GM21515 (cell line): ENCODE data around the gene CSTF3.
"Not testable (repeated sequence)": the region's sequence is repeated elsewhere in the genome, so short reads cannot be mapped to it uniquely, and the experiment has no call there.

Experiments used
- ATAC-seq: cut with Tn5 transposase; IDR thresholded peaks from one replicate; pipeline ENCODE4 v1.9.1; 2021; ENCODE audit not compliant: unreplicated experiment

Gene CSTF3

DNA sequence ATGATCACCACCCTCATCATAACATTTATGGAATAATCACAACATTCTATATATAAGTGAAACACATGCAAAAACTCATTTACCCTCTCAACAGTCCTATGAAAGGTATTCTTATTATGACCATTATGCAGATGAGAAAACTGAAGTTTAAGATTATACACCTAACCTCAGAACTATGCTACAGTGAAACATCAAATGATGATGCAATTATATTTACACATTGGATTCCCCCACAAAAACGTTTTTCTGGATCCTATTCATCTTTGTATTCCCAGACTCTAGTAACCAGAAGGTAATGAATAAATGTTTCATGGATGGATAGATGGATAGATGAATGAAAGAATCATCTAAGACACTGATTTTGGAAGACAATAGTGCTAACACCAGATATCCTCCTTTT lies 67.1 kb downstream of the CSTF3 start:
- no peak for ATAC-seq

DNA sequence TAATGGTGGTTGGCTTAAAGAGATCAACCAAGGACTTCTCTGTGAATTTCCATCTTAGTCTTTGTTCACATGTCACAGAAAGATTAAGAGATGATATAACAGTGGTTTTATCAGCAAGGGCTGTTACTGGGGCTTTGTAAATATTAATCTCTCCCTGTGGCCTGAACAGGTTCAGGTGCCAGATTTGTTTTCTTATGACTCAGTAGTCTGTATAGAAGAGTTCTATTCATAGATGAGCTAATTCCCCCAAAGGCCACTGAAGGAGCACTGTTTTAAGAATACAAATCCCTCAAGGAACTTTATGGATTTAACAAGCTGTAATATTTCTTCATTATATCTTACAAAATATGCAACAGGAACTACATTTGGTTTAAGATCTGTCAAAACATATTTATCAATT lies 71.5 kb downstream of the CSTF3 start:
- no peak for ATAC-seq

DNA sequence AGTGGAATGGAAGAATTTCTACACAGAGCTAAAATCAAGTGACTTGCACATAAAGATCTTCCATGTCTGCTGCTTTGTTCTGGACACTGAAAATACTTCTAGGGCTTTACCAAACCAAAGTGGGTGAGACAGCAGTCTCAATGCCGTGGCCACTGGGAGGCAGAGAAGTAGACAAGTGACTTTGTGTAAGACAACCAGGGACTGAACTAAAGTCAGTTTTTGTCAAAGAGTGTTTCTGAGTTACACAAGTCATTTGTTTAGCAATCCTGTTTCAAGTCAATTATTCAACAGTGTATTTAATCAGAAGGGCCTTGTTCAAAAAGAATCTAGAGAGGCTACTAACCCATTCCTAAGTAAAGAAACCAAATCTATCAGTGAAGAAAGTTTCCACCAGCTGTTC lies 75.3 kb downstream of the CSTF3 start:
- ATAC-seq: no peak

DNA sequence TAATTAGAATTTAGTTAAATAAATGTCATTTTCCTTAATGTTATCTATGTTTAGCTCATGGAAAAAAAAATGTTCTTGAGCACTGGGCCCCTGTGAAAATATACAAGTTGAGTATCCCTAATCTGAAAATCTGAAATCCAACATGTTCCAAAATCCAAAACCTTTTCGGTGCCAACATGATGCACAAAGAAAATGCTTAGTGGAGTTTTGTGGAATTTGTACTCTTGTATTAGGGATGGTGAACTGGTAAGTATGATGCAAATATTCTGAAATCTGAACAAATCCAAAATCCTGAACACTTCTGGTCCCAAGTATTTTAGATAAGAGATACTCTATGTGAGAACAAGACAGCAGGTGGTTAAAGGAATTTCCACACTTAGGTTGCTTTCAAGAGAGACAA lies 77.4 kb downstream of the CSTF3 start:
- no peak for ATAC-seq

DNA sequence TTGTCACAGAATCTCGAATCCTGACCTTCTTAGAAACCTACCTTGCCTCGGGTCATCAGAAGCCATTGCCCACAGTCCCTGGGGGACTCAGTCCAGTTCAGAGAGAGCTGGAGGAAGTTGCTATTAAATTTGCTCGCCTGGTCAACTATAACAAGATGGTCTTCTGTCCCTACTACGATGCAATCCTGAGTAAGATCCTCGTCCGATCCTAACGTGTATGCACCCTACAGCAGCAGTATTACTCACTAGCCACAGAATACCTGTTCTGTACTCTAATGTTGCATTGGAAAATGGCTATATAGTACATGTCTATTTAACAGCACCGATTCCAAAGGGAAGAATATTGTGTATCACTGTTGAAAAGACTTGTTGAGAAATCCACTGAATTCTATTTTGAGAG lies 88.8 kb downstream of the CSTF3 start:
- no peak for ATAC-seq

DNA sequence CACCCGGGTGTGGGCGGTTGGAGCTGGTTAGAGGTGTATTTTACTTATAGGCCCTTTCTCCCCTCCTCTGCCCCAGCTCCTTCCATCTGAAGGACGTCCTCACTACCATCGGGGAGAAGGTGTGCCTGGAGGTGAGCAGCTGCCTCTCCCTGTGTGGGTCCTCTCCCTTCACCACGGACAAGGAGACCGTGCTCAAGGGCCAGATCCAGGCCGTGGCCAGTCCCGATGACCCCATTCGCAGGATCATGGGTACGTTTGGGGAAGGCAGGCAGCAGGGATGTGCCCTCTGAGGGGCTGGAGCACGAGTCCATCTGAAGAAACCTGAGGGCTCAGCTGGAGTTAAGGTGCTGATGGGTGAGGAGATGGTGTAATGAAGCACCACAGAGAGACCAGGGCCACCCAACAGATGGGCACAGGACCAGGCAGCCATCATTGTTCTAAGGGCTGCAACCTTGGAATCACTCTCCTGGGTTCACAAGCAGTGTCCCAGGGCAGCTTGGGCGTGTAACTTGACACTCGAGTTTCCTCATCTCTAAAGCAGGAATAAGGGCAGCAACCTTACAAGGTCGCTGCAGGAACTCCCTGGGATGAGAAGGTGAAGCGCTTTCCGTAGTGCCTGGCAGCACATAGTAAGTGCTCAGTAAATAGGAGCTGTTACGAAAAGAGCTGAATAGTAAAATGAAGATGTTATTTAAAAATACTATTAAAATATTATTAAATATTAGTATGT lies 92.5 kb downstream of the CSTF3 start:
- ATAC-seq: no peak

DNA sequence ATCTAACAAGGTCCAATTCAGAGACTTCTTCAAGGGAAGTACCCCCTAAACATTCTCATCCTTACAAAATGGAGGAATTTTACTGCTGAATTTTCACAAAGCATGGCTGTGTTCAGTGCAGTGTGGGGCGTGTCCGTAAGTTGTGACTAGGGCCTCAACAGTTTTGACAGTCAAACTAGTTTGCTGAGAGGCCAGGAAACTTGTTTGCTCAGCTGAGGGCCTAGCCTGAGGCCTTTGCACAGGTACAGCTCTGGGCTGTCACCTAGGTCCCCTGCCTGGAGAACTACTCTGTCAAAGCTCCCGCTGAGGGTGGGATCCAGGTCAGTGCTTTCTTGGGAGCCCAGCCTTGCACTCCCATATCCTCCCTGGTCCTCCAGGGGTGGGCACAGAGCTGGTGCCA lies 94.0 kb downstream of the CSTF3 start:
- ATAC-seq: no peak

DNA sequence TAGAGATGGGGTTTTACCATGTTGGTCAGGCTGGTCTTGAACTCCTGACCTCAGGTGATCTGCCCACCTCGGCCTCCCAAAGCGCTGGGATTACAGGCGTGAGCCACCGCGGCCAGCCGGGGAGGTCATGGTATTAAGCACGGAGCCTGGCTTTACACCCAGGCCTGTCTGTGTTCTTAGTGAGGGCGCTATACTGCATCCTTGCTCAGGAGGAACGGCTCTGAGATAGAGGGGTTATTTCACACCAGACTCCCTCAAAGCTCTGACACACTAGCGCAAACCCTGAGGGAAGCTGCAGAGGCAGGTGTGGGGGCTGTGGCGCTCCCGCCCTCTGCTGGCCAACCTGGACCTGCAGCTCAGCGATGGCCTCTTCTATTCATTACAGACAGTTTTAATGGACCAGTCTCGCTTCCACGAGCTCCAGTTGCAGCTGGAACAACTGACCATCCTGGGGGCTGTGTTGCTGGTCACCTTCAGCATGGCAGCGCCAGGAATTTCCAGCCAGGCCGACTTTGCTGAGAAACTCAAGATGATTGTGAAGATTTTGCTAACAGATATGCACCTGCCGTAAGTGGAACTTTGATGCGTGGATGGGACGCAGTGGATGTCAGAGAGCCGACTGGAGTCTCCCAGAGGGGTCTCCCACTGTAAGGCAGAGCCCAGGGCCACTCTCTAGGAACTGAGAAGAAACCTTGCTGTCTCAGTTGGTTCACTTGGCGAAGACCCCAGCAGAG lies 95.7 kb downstream of the CSTF3 start:
- ATAC-seq: peak; percentile 51

DNA sequence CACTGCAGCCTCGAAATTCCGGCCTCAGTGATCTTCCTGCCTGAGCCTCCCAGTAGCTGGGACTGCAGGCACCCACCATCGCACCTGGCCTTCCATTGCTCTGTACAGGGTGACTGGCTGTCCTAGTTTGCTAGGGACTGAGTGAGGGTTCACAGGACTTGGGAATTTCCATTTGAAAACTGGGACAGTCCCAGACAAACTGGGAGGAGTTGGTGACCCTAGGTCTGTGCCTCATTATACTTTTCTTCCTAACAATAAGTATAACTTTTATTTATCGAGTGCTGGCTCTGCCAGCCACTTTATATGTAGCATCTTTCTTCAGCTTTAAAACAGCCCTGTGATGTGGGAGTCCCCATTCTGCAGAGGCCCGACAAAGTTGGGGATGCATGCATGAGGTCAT lies 96.4 kb downstream of the CSTF3 start:
- no peak for ATAC-seq

DNA sequence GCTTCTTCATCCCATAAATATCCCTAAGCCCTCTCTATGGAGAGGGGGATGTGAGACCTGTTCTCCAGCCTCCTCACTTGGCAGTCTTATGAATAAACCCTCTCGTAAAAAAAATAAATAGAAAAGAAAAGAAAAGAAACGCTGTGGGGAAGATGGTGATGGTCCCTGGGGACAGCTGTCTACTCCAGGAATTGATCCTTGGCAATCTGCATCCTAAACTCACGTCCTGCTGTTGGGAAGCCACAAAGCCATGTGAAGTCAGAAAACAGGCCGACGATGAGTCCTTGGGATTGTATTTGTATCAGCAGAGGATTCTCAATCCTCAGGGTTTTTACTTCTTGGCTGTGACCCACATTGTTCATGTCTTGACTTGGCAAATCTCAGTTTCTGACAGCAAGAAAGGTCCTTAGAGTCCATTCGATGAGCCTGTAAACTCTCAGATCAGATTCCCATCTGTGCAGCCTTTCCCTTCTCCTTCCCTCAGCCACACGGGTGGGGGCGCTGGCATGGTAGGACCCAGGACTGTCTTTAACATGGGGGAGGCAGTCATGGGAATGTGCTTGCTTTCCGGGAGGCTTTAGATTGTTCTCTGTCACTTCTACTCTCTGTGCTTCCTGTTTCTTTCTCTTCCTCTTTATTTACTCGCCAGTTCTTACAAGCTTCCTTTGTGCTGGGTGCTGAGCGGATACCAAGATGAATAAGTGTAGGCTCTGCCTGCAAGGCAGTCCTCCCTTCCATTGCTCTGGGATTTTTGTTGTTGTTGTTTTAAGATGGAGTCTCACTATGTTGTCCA lies 97.1 kb downstream of the CSTF3 start:
- ATAC-seq: no peak

DNA sequence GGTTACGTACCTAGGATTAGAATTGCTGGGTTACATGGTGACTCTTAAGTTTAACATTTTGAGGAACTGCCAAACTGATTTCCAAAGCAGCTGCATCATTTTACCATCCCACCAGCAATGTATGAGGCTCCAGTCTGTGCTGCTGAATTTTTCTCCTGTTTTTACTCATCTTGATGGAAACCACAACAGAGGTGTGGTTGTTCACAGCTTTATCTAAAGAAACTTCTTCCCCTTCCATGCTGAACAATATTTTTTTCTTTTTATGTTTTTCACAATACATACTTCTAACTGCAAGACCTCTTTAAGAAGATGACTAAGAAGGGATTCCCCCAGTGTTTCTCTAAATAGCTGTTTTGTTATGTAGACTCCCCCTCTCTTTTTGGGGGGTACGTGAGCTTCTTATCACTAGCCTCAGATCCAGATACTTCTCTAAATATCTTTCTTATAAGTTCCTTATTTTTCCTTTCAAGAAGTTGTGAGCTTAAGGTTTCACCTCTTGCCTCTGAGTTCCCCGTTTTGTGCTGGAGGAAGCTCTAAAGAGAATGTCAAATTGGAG lies 97.9 kb downstream of the CSTF3 start:
- ATAC-seq: peak; percentile 40

DNA sequence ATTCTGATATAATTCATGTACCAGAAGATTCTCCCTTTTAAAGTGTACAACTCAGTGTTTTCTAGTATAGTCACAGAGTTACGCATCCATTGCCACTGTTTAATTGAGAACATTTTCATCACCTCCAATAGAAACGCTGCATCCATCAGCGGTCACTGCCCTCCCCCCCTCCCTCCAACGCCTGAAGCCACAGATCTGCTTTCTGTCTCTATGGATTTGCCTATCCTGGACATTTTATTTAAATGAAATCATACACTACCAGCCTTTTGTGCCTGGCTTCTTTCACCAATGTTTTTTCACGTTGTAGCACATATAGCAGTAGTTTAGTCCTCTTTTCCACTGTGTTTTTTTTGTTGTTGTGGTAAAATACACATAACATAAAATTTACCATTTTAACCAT lies 99.1 kb downstream of the CSTF3 start:
- no peak for ATAC-seq

DNA sequence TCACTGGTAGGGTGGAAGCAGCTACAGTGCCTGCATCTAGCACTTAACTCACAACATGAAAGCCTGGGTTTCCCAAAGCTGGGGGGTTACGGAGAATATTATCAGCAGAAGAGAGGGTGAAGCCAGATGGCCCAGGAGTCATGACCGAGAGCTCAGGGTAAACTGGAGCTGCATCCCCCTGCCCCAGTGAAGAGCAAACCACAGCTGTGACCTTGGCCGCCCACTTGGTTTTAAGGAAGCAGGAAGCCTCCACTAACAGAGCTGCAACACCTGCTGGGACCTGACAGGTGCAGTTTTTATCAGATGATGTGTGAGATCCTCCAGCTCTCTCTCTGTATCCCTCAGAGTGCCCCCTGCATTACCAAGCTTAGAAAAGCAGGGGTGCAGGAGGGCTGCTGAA lies 101.0 kb downstream of the CSTF3 start:
- no peak for ATAC-seq

DNA sequence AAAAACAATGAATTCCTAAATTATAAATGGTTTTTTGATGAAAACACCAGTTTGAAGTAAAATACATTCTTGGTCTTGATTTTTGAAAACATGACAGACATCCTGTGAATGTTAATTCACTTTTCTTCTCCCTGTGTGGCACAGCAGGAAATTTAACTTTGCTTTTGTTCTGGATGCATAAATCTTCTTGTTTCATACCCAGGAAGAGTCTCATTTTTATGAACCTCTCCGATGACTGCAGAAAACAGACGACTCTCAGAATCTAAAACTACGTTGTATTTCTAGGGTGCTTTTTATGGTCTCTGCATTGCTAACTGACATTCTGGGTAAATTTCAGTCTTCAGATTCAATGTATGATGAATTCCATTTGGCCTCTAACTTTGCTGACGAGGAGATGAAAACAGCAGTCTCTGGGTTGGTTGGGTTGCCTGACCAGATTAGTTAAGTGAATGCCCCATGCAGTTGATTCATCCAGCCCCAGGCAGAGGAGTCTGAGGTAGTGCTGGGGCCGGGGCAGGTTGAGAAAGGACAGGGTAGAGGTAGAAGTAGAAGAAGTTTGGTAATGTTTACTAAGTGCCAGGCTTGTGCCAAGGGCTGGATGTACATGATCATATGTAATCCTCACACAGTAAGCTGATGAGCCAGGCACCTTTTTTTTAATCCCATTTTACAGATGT lies 101.8 kb downstream of the CSTF3 start:
- no peak for ATAC-seq

DNA sequence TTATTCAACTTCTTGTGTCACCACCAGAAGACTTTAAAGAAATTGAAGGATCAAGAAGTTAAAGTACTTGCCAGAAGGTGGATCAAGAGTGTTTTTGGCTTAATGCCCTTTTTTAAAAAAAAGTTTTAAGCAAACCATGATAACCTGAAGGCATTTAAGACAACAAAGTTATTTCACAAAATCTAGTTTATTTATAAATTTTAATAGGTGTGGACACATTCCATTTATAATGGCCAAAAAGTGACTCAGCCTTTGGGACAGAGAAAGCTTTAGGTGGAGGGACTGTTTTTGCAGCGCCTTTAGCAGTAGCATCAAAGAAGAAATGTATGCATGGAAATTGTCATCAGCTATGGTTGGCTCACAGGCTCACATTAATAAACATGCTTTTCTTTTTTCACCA lies 104.0 kb downstream of the CSTF3 start:
- no peak for ATAC-seq

DNA sequence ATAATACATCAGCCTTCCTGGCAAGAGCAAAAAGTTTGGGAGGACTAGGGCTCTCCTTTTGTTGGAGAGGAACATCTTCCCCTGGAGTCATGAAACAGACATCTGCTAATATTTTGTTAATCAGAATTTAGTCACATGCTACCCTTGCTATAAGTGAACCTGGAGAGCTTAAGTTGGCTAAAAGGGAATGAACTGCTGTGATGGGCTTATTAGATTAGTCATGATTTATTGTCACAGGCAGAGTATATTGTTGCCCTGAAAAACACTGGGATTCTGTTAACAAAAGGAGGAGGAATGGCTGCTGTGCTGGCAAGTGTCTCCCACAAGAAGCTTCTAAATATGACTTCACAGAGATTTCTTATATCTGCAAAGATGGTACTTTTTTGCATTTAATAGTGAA lies 105.9 kb downstream of the CSTF3 start:
- no peak for ATAC-seq

DNA sequence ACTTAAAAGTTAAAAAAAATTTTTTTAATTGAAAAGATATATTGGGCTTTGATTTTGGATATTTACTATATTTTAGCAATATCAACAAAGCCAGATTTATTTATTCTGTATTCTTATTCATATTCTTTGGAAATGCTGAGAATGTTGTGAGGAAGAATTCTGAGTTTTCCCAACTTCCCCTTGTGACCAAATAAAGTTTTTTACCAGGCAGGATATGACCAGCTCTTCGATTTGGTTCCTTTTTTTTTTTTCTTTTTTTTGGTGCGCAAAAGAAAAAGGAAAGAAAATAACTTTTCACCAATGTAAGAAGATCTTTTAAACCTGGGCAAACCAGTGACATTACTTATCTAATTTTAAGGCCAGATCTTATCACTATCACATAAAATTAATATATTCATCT lies 109.0 kb downstream of the CSTF3 start:
- ATAC-seq: no peak

DNA sequence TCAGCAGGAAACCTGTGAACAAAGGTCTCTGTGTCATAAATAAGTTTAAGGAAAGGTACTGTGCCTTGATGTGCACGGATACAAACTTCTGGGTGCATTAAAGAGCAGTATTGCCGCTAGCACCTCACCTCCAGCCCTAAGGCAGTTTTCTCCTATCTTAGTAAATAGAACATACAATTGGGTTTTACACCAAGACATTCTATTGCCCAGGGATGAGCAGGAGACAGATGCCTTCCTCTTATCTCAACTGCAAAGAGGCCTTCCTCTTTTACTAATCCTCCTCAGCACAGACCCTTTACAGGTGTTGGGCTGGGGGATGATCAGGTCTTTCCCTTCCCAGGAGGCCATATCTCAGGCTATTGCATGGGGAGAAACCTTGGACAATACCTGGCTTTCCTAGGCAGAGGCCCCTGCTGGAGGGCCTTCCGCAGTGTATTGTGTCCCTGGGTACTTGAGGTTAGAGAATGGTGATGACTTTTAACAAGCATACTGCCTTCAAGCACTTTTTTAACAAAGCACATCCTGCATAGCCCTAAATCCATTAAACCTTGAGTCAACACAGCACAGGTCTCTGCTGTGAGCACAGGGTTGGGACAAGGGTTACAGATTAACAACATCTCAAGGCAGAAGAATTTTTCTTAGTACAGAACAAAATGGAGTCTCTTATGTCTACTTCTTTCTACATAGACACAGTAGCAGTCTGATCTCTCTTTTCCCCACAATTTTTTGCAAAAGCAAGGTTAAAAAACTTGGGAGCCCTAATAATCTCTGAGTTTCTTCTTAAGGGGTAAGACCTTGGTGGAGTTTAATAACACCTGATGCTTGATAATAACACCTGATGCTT lies 111.5 kb downstream of the CSTF3 start:
- ATAC-seq: not testable (repeated sequence)

DNA sequence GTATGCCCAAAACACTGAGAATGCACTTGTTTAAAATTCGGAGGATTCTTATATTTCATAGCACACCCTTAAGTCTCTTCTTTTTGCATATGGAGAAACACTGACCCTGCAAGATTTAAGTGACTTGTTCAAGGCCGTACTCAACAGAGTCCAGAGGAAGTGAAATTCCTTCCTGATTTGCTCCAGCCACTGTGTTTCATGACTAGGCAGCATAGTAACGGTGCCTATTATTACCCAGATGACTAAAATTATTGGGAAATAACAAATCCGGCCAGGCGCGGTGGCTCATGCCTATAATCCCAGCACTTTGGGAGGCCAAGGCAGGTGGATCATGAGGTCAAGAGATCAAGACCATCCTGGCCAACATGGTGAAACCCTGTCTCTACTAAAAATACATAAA lies 112.6 kb downstream of the CSTF3 start:
- not testable (repeated sequence) for ATAC-seq

DNA sequence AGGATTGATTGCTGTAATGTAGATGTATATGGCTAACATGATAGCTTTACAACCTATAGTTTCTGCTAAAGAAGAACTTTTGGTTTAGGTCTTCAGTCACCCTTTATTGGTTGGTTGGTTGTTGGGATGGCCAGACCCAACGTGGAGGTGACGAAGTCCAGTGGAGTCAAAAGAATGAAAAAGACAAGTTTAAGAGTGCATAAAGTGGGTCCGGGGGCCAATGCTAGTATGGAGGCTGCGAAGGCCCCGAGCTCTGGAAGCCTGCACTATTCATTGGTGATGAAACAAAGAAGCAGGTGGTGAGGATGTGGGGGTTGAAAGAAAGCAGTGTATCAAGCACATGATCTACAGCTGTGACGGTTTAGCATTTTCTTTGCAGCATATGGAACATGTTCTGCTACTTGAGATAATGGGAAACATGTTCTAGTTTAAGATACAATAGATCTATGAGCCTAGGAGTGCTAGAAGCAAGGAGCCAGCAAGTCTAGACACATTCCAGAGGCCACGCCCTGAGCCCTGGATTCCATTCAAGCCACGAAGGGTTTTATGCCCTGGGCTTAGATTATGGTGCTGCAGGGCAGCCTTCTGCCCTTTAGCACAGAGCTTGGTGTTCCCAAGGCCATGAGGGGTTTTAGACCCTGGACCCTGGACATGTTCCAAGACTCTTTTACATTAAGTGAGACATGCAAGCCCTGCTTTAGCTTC lies 115.6 kb downstream of the CSTF3 start:
- no peak for ATAC-seq
